Measurements from ENCODE around the gene TSNAX. TPM values are rescaled to one million over a fixed set of nuclear protein-coding genes. Genes with fewer than 3 reads are reported as not detected.

Gene TSNAX
- total RNA-seq, 2 donors from 2014 or later: 14.9 to 42.0 TPM

- TF ChIP-seq CTCF (IDR thresholded peaks at IDR 0.05): no peak
- no peak for DNase-seq (ENCODE audit: low spot score)
- Histone ChIP-seq H3K36me3 (no peaks in the 10 kb centered on the region), H3K27me3 (replicated peaks; ENCODE audit: insufficient read depth) (no peaks in the 10 kb centered on the region), H3K9me3 (no peaks in the 10 kb centered on the region), H3K4me1 (ENCODE audit: control insufficient read depth in 1 of 2, low read depth in 2 of 2) (no peaks in the 10 kb centered on the region), H3K4me3 (no peak overlapping the region), H3K27ac (no peak overlapping the region)
- ATAC-seq (ENCODE audit: insufficient number of reproducible peaks, low FRiP score, low read depth): no peak
Measured at GRCh38 chr1:231487019-231487418, 41.5 kb upstream of the TSNAX start.

GRCh38 chr1:231487910-231488309 lies 40.6 kb upstream of the TSNAX start:
- Histone ChIP-seq H3K4me1 (ENCODE audit: control insufficient read depth in 1 of 2, low read depth in 2 of 2) (no peaks in the 10 kb centered on the region), H3K27ac (no peak overlapping the region), H3K9me3 (no peaks in the 10 kb centered on the region), H3K27me3 (replicated peaks; ENCODE audit: insufficient read depth) (no peaks in the 10 kb centered on the region), H3K36me3 (no peaks in the 10 kb centered on the region), H3K4me3 (no peak overlapping the region)
- no peak for TF ChIP-seq CTCF (IDR thresholded peaks at IDR 0.05)
- ATAC-seq (ENCODE audit: insufficient number of reproducible peaks, low FRiP score, low read depth) (no peak), DNase-seq (ENCODE audit: low spot score) (no peak)

- Histone ChIP-seq H3K27ac (no peak overlapping the region), H3K36me3 (no peaks in the 10 kb centered on the region), H3K4me1 (ENCODE audit: control insufficient read depth in 1 of 2, low read depth in 2 of 2) (no peaks in the 10 kb centered on the region), H3K4me3 (no peak overlapping the region), H3K27me3 (replicated peaks; ENCODE audit: insufficient read depth) (no peaks in the 10 kb centered on the region), H3K9me3 (no peaks in the 10 kb centered on the region)
- DNase-seq (ENCODE audit: low spot score) (no peak), ATAC-seq (ENCODE audit: insufficient number of reproducible peaks, low FRiP score, low read depth) (no peak)
- TF ChIP-seq CTCF (IDR thresholded peaks at IDR 0.05): no peak
Measured at GRCh38 chr1:231493421-231494185, 34.9 kb upstream of the TSNAX start.

GRCh38 chr1:231494439-231495110 lies 33.9 kb upstream of the TSNAX start:
- no peaks in the 10 kb centered on the region for H3K36me3 ChIP-seq
- no peaks in the 10 kb centered on the region for H3K27me3 ChIP-seq (replicated peaks; ENCODE audit: insufficient read depth)
- ATAC-seq (ENCODE audit: insufficient number of reproducible peaks, low FRiP score, low read depth) (no peak), DNase-seq (ENCODE audit: low spot score) (no peak)
- no peak overlapping the region for H3K27ac ChIP-seq
- H3K4me3 ChIP-seq: no peak overlapping the region
- no peaks in the 10 kb centered on the region for H3K4me1 ChIP-seq (ENCODE audit: control insufficient read depth in 1 of 2, low read depth in 2 of 2)
- no peaks in the 10 kb centered on the region for H3K9me3 ChIP-seq
- no peak for TF ChIP-seq CTCF (IDR thresholded peaks at IDR 0.05)

- DNase-seq (ENCODE audit: low spot score) (no peak), ATAC-seq (ENCODE audit: insufficient number of reproducible peaks, low FRiP score, low read depth) (no peak)
- Histone ChIP-seq H3K4me3 (no peak overlapping the region), H3K36me3 (no peaks in the 10 kb centered on the region), H3K4me1 (ENCODE audit: control insufficient read depth in 1 of 2, low read depth in 2 of 2) (no peaks in the 10 kb centered on the region), H3K9me3 (no peaks in the 10 kb centered on the region), H3K27me3 (replicated peaks; ENCODE audit: insufficient read depth) (no peaks in the 10 kb centered on the region), H3K27ac (no peak overlapping the region)
- TF ChIP-seq CTCF (IDR thresholded peaks at IDR 0.05): no peak
Measured at GRCh38 chr1:231497629-231498152, 30.8 kb upstream of the TSNAX start.

Measured in thoracic aorta (tissue), 2 donors.